ENCODE results near the gene LAX1.

Gene LAX1

GRCh38 chr1:203818399-203818798 is 53.4 kb downstream of the LAX1 start:
- no peak overlapping the region for H3K27ac ChIP-seq
- no peak for TF ChIP-seq CTCF (IDR thresholded peaks at IDR 0.05)
- no peak for TF ChIP-seq ZFX (IDR thresholded peaks at IDR 0.05; ENCODE audit: borderline replicate concordance)

- TF ChIP-seq CTCF (IDR thresholded peaks at IDR 0.05): no peak
- no peak for TF ChIP-seq ZFX (IDR thresholded peaks at IDR 0.05; ENCODE audit: borderline replicate concordance)
- no peak overlapping the region for H3K27ac ChIP-seq
Observed at GRCh38 chr1:203823306-203823705, 58.3 kb downstream of the LAX1 start.
